ENCODE measurements around the gene KIR2DL4.
"Not testable (repeated sequence)": the region's sequence is repeated elsewhere in the genome, so short reads cannot be mapped to it uniquely, and the experiment has no call there.

KIR2DL4 gene

DNA sequence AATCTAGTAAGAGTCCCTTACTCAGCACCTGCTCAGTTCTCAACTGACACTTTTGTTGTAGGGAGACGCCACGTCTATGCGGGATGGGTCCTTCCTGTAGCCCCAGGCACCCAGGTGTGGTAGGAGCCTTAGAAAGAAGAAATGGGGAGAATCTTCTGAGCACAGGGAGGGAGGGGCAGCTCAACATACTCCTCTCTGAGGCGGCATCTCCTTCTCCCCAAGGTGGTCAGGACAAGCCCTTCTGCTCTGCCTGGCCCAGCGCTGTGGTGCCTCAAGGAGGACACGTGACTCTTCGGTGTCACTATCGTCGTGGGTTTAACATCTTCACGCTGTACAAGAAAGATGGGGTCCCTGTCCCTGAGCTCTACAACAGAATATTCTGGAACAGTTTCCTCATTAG lies 1.2 kb downstream of the KIR2DL4 start:
- DNase-seq (ENCODE audit: low read depth in 3 of 3): no peak

DNA sequence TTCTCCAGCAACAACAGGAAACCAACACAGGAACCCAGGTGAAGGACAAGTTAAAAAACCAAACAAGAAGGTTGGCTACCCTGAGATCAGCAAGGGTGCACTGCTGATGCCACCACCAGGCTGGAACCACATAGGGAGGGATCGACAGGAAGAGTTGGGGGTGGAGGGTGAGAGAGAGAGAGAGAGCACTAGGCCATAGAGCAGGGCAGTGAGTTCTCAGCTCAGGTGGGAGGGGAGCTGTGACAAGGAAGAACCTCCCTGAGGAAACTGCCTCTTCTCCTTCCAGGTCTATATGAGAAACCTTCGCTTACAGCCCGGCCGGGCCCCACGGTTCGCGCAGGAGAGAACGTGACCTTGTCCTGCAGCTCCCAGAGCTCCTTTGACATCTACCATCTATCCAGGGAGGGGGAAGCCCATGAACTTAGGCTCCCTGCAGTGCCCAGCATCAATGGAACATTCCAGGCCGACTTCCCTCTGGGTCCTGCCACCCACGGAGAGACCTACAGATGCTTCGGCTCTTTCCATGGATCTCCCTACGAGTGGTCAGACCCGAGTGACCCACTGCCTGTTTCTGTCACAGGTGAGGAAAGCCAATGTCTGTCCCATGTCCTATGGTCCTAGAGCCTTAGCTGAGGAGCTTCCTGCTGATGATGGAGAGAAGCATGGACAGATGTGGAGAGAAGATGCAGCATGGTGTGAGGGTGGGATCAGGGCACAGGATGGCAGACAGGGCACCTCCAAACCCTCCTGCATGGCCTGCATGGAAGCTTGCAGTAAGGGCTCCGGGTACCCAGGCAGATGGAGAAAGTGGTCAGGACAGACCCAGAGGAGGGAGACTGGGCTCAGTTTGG lies 2.5 kb downstream of the KIR2DL4 start:
- no peak for DNase-seq (ENCODE audit: low read depth in 3 of 3)

DNA sequence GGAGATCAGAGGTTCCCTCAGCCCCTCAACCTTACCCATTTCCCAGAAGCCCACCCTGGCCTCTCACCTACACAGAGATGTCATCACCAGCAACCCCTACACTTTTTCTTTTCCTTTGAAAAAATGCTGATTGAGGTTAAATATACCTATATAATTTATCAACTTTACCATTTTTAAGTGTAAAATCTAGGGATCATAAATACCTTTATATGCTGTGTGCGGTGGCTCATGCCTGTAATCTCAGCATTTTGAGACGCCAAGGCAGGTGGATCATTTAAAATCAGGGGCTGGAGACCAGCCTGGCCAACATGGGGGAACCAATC lies 3.1 kb downstream of the KIR2DL4 start:
- no peak for DNase-seq (ENCODE audit: low read depth in 3 of 3)

DNA sequence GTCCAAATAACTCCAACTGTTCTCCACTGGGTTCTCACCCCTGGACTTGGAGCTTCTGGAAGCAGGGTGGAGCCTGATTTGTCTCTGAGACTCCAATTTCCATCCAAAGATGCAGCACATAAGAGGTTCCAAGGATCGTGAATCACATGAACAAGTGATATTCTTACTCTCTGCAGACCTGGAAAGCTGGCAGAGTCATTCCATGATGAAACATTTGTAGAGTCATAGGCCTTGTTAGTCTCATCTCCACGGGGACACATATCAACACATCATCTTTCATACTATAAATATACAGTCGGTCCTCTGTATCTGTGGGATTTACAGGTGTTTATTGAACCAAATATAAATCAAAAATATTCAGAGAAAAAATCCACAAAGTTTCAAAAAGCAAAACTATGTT lies 11.2 kb downstream of the KIR2DL4 start:
- not testable (repeated sequence) for DNase-seq (ENCODE audit: low read depth in 3 of 3)

DNA sequence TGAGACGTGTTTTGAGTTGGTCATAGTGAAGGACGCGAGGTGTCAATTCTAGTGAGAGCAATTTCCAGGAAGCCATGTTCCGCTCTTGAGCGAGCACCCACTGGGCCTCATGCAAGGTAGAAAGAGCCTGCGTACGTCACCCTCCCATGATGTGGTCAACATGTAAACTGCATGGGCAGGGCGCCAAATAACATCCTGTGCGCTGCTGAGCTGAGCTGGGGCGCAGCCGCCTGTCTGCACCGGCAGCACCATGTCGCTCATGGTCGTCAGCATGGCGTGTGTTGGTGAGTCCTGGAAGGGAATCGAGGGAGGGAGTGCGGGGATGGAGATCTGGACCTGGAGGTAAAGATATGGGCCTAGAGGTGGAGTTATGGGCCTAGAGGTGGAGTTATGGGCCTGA lies 12.8 kb downstream of the KIR2DL4 start, which contains the start of gene KIR3DL1:
Gene KIR3DL1, plus strand, starts transcription at position 218 of the 400 bp plus-strand sequence.
- not testable (repeated sequence) for DNase-seq (ENCODE audit: low read depth in 3 of 3)

DNA sequence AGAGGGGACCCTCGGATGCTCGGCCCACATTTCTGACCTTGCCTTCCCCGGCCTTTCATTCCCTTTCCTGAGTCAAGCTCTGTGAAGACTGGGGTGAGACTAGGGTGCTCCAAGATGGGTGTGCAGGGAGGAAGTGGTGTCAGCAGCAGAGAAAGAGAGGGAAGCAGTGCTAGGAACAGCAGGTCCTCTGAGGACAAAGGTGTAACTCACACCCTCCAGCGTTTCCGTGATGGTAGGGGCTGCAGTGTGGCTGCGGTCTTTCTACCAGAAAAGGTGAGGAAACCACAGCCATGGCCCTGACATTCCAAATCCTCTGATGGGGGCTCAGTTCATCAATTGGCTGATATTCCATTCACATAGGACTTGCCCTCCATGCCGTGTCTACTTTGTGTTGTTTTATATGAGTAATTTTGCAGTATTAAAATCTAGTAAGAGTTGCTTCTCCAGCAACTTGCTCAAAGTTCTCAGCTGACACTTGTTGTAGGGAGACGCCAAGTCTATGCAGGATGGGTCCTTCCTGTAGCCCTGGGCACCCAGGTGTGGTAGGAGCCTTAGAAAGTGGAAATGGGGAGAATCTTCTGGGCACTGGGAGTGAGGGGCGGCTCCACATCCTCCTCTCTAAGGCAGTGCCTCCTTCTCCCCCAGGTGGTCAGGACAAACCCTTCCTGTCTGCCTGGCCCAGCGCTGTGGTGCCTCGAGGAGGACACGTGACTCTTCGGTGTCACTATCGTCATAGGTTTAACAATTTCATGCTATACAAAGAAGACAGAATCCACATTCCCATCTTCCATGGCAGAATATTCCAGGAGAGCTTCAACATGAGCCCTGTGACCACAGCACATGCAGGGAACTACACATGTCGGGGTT lies 14.5 kb downstream of the KIR2DL4 start:
- DNase-seq (ENCODE audit: low read depth in 3 of 3): no peak

DNA sequence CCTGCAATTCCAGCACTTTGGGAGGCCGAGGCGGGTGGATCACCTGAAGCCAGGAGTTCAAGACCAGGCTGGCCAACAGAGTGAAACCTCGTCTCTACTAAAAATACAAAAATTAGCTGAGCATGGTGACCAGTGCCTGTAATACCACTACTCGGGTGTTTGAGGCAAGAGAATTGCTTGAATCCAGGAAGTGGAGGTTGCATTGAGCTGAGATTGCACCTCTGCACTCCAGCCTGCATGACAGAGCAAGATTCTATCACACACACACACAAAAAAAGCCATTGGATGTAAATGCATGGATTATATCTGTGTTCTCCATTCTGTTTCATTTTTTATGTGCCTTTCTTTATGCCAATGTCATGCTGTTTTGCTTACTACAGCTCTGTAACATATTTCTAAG lies 21.0 kb downstream of the KIR2DL4 start:
- not testable (repeated sequence) for DNase-seq (ENCODE audit: low read depth in 3 of 3)

DNA sequence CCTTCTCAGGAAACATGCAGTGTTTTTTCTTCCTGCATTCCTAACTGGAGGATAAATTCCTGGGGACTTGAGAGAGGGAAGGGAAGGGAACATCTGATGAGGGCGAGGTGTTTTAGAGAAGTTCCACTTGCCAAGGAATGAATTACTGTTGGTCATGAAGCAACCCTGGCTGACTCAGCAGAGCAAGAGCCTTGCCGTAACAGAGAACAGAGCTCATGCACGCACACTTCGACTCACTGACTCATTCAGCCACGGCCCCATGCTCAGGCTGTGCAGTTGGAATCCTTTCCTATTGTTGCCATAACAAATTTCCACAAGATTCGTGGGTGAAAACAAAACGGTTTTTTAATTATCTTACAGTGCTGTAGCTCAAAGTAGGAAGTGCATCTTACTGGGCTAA lies 21.9 kb downstream of the KIR2DL4 start:
- not testable (repeated sequence) for DNase-seq (ENCODE audit: low read depth in 3 of 3)

DNA sequence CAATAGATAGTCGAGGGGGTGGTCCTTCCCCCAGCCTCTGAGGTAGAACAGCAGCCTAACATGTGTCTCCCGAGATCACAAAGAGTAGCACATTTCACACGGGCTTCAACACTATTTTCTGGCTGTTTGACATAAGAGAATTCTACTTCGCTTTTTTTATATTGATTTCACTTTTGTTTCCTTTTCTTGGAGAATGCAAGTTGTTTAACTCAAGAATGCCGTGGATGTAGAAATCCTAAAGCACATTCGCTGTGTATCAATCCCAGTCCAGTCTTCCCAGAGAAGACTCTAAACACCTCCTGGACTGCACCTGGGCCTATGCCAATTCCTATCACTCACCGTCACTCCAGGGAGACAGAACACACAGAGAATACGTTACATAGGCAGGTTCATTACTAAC lies 24.7 kb downstream of the KIR2DL4 start:
- DNase-seq (ENCODE audit: low read depth in 3 of 3): not testable (repeated sequence)

DNA sequence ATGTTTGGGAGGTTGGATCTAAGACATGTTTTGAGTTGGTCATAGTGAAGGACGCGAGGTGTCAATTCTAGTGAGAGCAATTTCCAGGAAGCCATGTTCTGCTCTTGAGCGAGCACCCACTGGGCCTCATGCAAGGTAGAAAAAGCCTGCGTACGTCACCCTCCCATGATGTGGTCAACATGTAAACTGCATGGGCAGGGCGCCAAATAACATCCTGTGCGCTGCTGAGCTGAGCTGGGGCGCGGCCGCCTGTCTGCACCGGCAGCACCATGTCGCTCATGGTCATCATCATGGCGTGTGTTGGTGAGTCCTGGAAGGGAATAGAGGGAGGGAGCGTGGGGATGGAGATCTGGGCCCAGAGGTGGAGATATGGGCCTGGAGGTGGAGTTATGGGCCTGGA lies 29.1 kb downstream of the KIR2DL4 start, which contains the start of gene KIR2DS4:
Gene KIR2DS4, plus strand, starts transcription at position 181 of the 400 bp plus-strand sequence.
- DNase-seq (ENCODE audit: low read depth in 3 of 3): not testable (repeated sequence)

DNA sequence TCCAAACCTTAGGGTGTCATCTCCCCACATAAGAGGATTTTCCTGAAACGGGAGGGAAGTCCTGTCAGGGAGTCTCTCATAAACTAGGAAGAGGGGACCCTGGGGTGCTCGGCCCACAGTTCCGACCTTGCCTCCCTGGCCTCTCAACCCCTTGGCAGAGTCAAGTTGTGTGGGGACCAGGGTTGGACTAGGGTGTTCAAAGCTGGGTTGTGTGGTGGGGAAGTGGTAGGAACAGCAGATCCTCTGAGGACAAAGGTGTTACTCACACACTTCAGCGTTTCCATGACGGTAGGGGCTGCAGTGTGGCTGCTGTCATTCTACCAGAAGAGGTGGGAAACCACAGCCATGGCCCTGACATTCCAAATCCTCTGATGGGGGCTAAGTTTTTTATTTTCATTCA lies 31.7 kb downstream of the KIR2DL4 start:
- not testable (repeated sequence) for DNase-seq (ENCODE audit: low read depth in 3 of 3)

DNA sequence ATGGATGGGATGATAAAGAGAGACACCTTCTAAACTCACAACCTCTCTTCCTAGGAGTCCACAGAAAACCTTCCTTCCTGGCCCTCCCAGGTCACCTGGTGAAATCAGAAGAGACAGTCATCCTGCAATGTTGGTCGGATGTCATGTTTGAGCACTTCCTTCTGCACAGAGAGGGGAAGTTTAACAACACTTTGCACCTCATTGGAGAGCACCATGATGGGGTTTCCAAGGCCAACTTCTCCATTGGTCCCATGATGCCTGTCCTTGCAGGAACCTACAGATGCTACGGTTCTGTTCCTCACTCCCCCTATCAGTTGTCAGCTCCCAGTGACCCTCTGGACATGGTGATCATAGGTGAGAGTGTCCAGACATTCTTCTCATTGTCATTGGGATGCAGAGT lies 34.1 kb downstream of the KIR2DL4 start:
- DNase-seq (ENCODE audit: low read depth in 3 of 3): not testable (repeated sequence)

DNA sequence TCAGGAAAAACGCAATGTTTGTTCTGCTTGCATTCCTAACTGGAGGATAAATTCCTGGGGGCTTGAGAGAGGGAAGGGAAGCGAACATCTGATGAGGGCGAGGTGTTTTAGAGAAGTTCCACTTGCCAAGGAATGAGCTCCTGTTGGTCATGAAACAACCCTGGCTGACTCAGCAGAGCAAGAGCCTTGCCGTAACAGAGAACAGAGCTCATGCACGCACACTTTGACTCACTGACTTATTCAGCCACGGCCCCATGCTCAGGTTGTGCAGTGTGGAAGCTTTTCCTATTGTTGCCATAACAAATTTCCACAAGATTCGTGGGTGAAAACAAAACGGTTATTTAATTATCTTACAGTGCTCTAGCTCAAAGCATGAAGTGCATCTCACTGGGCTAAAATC lies 39.8 kb downstream of the KIR2DL4 start:
- not testable (repeated sequence) for DNase-seq (ENCODE audit: low read depth in 3 of 3)

DNA sequence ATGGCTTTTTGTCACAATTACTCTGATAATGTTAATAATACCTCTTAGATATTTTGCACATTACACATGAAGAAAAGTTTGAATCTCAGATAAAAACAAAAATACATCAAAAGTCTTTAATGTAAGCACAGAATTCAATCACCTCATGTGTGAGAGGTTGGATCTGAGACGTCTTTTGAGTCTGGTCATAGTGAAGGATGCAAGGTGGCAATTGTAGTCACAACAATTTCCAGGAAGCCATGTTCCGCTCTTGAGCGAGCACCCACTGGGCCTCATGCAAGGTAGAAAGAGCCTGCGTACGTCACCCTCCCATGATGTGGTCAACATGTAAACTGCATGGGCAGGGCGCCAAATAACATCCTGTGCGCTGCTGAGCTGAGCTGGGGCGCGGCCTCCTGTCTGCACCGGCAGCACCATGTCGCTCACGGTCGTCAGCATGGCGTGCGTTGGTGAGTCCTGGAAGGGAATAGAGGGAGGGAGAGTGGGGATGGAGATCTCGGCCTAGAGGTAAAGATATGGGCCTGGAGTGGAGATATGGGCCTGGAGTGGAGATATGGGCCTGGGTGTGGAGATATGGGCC lies 46.7 kb downstream of the KIR2DL4 start, which contains the start of gene KIR3DL2:
Gene KIR3DL2, plus strand, starts transcription at position 383 of the 580 bp plus-strand sequence. Its CDS starts 33 bp downstream, at position 416.
- not testable (repeated sequence) for DNase-seq (ENCODE audit: low read depth in 3 of 3)

DNA sequence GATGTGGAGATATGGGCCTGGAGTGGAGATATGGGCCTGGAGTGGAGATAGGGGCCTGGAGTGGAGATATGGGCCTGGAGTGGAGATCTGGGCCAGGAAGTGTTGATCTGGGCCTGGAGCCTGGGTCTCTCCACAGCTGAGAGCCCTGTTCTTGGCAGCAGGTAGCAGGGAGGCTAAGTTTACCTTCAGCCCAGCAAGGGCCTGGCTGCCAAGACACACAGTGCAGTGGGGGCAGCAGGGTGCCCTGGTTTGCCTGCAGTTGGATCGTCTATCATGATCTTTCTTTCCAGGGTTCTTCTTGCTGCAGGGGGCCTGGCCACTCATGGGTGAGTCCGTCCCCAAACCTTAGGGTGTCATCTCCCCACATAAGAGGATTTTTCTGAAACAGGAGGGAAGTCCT lies 47.5 kb downstream of the KIR2DL4 start:
- DNase-seq (ENCODE audit: low read depth in 3 of 3): no peak

DNA sequence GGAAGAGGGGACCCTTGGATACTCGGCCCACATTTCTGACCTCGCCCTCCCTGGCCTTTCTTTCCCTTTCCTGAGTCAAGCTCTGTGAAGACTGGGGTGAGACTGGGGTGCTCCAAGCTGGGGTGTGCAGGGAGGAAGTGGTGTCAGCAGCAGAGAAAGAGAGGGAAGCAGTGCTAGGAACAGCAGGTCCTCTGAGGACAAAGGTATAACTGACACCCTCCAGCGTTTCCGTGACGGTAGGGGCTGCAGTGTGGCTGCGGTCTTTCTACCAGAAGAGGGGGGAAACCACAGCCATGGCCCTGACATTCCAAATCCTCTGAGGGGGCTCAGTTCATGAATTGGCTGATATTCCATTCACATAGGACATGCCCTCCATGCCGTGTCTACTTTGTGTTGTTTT lies 47.9 kb downstream of the KIR2DL4 start:
- DNase-seq (ENCODE audit: low read depth in 3 of 3): no peak

DNA sequence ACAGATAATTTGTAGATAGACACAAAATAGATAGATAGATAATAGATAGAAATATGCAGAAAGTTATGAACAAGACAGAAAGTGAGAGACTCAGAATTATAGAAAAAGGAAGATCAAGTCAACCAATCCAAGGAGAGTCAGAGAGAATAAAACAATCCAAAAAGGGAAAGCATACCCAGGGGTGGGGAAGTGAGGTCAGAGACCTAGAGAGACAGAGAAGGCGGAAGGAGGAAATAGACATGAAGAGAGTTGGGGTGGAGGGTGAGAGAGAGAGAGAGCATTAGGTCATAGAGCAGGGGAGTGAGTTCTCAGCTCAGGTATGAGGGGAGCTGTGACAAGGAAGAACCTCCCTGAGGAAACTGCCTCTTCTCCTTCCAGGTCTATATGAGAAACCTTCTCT lies 51.8 kb downstream of the KIR2DL4 start:
- DNase-seq (ENCODE audit: low read depth in 3 of 3): not testable (repeated sequence)

DNA sequence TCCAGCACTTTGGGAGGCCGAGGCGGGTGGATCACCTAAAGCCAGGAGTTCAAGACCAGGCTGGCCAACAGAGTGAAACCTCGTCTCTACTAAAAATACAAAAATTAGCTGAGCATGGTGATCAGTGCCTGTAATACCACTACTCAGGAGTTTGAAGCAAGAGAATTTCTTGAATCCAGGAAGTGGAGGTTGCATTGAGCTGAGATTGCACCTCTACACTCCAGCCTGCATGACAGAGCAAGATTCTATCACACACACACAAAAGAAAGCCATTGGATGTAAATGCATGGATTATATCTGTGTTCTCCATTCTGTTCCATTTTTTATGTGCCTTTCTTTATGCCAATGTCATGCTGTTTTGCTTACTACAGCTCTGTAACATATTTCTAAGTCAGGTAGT lies 55.1 kb downstream of the KIR2DL4 start:
- DNase-seq (ENCODE audit: low read depth in 3 of 3): not testable (repeated sequence)

DNA sequence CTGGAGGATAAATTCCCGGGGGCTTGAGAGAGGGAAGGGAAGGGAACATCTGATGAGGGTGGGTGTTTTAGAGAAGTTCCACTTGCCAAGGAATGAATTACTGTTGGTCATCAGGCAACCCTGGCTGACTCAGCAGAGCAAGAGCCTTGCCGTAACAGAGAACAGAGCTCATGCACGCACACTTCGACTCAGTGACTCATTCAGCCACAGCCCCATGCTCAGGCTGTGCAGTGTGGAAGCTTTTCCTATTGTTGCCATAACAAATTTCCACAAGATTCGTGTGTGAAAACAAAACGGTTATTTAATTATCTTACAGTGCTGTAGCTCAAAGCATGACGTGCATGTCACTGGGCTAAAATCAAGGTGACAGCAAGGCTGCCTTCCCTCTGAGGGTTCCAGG lies 56.0 kb downstream of the KIR2DL4 start:
- not testable (repeated sequence) for DNase-seq (ENCODE audit: low read depth in 3 of 3)

DNA sequence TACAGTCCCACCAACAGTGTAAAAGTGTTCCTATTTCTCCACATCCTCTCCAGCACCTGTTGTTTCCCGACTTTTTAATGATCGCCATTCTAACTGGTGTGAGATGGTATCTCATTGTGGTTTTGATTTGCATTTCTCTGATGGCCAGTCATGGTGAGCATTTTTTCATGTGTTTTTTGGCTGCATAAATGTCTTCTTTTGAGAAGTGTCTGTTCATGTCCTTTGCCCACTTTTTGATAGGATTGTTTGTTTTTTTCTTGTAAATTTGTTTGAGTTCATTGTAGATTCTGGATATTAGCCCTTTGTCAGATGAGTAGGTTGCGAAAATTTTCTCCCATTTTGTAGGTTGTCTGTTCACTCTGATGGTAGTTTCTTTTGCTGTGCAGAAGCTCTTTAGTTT lies 60.0 kb downstream of the KIR2DL4 start:
- DNase-seq (ENCODE audit: low read depth in 3 of 3): not testable (repeated sequence)
